AG04450 (cell line): ENCODE results near the gene TRIOBP. TPM values are rescaled to one million over a fixed set of nuclear protein-coding genes. Genes with fewer than 3 reads are reported as not detected.

Experiments used
- CTCF ChIA-PET: fragments of 300-600, 350-600 bp; formaldehyde crosslinking; extraction: SDS; loops from one replicate; lab custom pipeline; 2022; ENCODE audit warnings: antibody characterized with exemption, inconsistent platforms; lab: Charles Lee
- POLR2A ChIA-PET: fragments of 350-600 bp; formaldehyde crosslinking; extraction: SDS; loops from one replicate; lab custom pipeline; 2021; ENCODE audit warnings: antibody characterized with exemption, inconsistent platforms; lab: Yijun Ruan, JAX
- DNase-seq: peaks from one replicate; pipeline ENCODE4 v3.0.0-alpha.2; 2011; ENCODE audit warnings: low read depth, low spot score
- H3K27ac ChIP-seq: one replicate; pipeline ENCODE4 v1.5.1; 2012; ENCODE audit warnings: low read depth, low read length, control low read depth
- H3K27me3 ChIP-seq: one replicate; pipeline ENCODE4 v1.6.0; 2012; ENCODE audit warnings: low read length; ENCODE audit not compliant: control insufficient read depth, insufficient read depth
- H3K4me3 ChIP-seq: 2 replicates; pipeline ENCODE4 v1.5.1; 2011; ENCODE audit warnings: mild to moderate bottlenecking, low read depth, low read length, control low read depth
- H3K9me3 ChIP-seq: 2 replicates; pipeline ENCODE4 v1.5.1; 2012; ENCODE audit warnings: low read length; ENCODE audit not compliant: control insufficient read depth, insufficient read depth
- polyA plus RNA-seq: library from polyadenylated mRNA; depleted of rRNA; stranded (reverse); fragments of >200 nt; gene quantifications from 2 replicates; pipeline ENCODE4 v1.2.3, GENCODE V29; 2011
- TF ChIP-seq, protein P1 (sequence below): IDR thresholded peaks from 2 replicates; pipeline ENCODE4 v1.5.1; 2011; ENCODE audit warnings: low read depth, low read length, control low read depth, inconsistent platforms

TRIOBP gene
- polyA plus RNA-seq, 1 experiment, result 37.0 TPM

DNA sequence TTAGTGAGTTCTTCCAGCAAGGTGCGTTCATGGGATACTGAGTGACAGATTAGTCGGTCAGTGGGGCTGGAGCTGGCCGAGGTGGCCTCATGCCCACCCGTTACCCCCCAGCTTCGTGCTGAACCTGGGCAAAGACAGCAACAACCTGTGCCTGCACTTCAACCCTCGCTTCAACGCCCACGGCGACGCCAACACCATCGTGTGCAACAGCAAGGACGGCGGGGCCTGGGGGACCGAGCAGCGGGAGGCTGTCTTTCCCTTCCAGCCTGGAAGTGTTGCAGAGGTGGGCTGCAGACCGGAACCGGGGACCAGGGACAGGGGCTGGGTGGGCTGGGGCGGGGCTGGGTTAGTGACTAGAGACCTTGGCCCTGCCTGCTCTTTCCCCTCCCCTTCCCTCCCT is 18.5 kb upstream of the TRIOBP start:
- peak overlapping the region; percentile 97 for H3K4me3 ChIP-seq
- TF ChIP-seq, protein P1, sequence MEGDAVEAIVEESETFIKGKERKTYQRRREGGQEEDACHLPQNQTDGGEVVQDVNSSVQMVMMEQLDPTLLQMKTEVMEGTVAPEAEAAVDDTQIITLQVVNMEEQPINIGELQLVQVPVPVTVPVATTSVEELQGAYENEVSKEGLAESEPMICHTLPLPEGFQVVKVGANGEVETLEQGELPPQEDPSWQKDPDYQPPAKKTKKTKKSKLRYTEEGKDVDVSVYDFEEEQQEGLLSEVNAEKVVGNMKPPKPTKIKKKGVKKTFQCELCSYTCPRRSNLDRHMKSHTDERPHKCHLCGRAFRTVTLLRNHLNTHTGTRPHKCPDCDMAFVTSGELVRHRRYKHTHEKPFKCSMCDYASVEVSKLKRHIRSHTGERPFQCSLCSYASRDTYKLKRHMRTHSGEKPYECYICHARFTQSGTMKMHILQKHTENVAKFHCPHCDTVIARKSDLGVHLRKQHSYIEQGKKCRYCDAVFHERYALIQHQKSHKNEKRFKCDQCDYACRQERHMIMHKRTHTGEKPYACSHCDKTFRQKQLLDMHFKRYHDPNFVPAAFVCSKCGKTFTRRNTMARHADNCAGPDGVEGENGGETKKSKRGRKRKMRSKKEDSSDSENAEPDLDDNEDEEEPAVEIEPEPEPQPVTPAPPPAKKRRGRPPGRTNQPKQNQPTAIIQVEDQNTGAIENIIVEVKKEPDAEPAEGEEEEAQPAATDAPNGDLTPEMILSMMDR, result no peak
- peak overlapping the region; percentile 31 for H3K27ac ChIP-seq
- ChIA-PET POLR2A (interaction anchor here (4.1 kb wide), 1 partner anchor 17 kb away, joined by 52 read pairs; no protein-coding TSS in a partner anchor), CTCF (interaction anchor here (10.2 kb wide), 1 partner anchor 35 kb away, joined by 101 read pairs; no protein-coding TSS in a partner anchor)
- H3K27me3 ChIP-seq, result no peaks in the 10 kb centered on the region
- H3K9me3 ChIP-seq, result no peaks in the 10 kb centered on the region; the same call in 1 of the 2 replicates
- no peak for DNase-seq

DNA sequence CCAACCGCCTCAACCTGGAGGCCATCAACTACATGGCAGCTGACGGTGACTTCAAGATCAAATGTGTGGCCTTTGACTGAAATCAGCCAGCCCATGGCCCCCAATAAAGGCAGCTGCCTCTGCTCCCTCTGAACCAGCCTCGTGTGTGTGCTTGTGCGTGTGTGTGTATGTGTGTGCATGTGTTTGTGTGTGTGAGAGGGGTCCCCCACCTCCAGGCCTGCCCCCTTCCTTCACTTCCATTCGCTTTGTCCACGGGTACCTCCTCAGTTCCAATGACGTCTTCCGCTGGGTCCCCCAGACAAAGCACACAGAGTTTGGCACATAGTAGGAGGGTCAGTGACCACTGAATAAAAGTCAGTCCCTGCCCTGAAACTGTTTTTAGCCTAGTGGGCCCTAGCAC is 17.2 kb upstream of the TRIOBP start:
- Histone ChIP-seq H3K9me3 (no peaks in the 10 kb centered on the region; the same call in 1 of the 2 replicates), H3K4me3 (peak overlapping the region; percentile 13; the same call in 1 of the 2 replicates), H3K27me3 (no peaks in the 10 kb centered on the region), H3K27ac (peak overlapping the region; percentile 65)
- ChIA-PET CTCF (interaction anchor here (1.0 to 10.2 kb wide), 3 partner anchors 18 to 118 kb away, joined by 3 to 101 read pairs (median 13); no protein-coding TSS in a partner anchor), POLR2A (interaction anchor here (0.7 to 4.1 kb wide), 5 partner anchors 16 to 71 kb away, joined by 3 to 38 read pairs (median 3); partner anchors contain the start of gene GGA1)
- TF ChIP-seq, protein P1, result no peak
- no peak for DNase-seq

DNA sequence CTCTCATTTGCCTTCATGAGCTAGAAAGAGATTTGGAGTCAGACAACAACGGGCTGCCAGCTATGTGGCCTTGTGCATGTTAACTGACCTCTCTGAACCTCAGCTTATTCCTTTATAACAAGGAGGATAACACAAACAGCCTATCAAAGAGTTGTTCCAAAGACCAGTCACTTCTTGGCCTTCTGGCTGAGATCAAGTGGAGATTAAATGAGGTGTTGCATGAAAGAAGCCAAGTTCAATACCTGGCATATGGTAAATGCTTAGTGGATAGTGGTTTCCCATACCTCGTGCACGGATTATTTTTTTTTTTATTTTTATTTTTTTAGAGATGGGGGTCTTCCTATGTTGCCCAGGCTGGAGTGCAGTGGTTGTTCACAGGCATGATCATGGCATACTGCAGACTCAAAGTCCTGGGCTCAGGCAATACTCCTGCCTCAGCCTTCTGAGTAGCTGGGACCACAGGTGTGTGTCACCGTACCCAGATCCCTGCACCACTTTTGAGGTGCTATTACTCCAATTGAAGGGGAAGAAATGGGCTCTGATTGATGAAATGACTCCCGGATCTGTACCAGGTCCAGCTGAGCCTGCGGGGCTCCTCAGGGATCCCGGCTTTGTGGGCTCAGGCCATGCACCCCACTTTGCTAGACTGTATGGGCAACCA is 16.5 kb upstream of the TRIOBP start:
- H3K27ac ChIP-seq, result peak overlapping the region; percentile 70
- DNase-seq, result no peak
- H3K9me3 ChIP-seq, result no peaks in the 10 kb centered on the region; the same call in 1 of the 2 replicates
- no peak overlapping the region for H3K4me3 ChIP-seq
- CTCF ChIA-PET, result interaction anchor here (1.0 to 10.2 kb wide), 6 partner anchors 19 to 119 kb away, joined by 3 to 101 read pairs (median 5); no protein-coding TSS in a partner anchor
- no peaks in the 10 kb centered on the region for H3K27me3 ChIP-seq
- TF ChIP-seq, protein P1, result no peak
- POLR2A ChIA-PET, result interaction anchor here (0.7 to 4.1 kb wide), 6 partner anchors 16 to 72 kb away, joined by 3 to 38 read pairs (median 4); partner anchors contain the start of gene GGA1

DNA sequence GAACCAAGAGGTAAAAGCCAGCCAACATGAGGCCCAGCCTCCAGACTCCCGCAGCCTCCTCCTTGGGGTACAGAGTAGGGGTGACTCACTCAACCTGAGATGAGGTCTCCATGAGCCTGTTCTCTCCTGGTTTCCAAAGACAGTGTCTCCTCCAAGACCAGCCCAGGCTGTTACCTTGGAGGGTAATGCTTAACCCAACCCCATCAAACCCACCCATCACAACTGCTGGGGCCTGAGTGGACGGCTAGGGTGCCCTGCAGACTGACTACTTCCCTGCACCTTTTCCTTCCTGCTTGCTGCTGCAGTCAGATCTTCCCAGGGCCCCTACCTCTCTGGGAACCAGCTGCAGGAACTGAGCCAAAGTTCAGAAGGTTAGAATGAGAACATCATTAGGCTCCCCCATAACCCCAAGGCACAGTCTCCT is 15.8 kb upstream of the TRIOBP start:
- H3K27me3 ChIP-seq, result no peaks in the 10 kb centered on the region
- POLR2A ChIA-PET, result interaction anchor here (1.0 to 4.1 kb wide), 5 partner anchors 19 to 73 kb away, joined by 4 to 38 read pairs (median 14); partner anchors contain the start of genes GGA1 and PDXP
- DNase-seq, result no peak
- H3K27ac ChIP-seq, result peak overlapping the region; percentile 70
- TF ChIP-seq, protein P1, result no peak
- CTCF ChIA-PET, result interaction anchor here (0.6 to 10.2 kb wide), 10 partner anchors 11 to 57 kb away, joined by 3 to 101 read pairs (median 5); no protein-coding TSS in a partner anchor
- H3K4me3 ChIP-seq, result no peak overlapping the region
- H3K9me3 ChIP-seq, result no peaks in the 10 kb centered on the region; the same call in 1 of the 2 replicates
